HEK293 (cell line): ENCODE results near the gene TTC22.

ENCODE experiments used
- YY1 ChIP-seq: fragments of 450-650 bp; formaldehyde crosslinking; IDR thresholded peaks from 2 replicates; pipeline ENCODE4 v1.5.1; 2018; ENCODE audit warnings: missing biosample characterization, missing genetic modification characterization
- ZBTB17 ChIP-seq: fragments of 450-650 bp; formaldehyde crosslinking; IDR thresholded peaks from 2 replicates; pipeline ENCODE4 v1.5.1; 2016; ENCODE audit warnings: missing biosample characterization, missing genetic modification characterization
- ZFP41 ChIP-seq: fragments of 450-650 bp; formaldehyde crosslinking; IDR thresholded peaks from 2 replicates; pipeline ENCODE4 v1.5.1; 2016; ENCODE audit warnings: missing biosample characterization, missing genetic modification characterization, borderline replicate concordance
- ZNF416 ChIP-seq: fragments of 450-650 bp; formaldehyde crosslinking; IDR thresholded peaks from 2 replicates; pipeline ENCODE4 v1.5.1; 2016; ENCODE audit warnings: missing biosample characterization, missing genetic modification characterization
- TF ChIP-seq, protein P1 (sequence below): fragments of 450-650 bp; formaldehyde crosslinking; IDR thresholded peaks from 2 replicates; pipeline ENCODE4 v1.5.1; 2016; ENCODE audit warnings: missing biosample characterization, missing genetic modification characterization

DNA sequence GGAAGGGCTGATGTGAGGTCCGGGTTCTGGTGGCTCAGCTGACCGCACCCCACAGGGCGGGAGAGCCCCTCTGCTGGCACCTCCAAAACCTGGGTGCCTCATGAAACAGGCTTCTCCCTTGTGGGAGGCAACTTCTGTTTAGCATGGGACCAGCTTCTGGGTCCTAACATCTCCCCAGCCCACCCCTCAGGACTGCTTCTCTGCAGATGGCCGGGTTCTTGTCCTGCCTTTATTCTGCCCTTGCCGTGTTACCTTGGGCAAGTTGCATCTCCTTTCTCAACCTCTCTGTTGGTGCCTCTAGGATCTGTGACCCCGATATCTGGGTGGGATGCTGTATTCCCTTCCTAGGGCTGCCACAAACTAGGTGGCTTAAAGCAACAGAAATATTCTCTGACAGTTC is 15.0 kb upstream of the TTC22 start:
- TF ChIP-seq, protein P1, sequence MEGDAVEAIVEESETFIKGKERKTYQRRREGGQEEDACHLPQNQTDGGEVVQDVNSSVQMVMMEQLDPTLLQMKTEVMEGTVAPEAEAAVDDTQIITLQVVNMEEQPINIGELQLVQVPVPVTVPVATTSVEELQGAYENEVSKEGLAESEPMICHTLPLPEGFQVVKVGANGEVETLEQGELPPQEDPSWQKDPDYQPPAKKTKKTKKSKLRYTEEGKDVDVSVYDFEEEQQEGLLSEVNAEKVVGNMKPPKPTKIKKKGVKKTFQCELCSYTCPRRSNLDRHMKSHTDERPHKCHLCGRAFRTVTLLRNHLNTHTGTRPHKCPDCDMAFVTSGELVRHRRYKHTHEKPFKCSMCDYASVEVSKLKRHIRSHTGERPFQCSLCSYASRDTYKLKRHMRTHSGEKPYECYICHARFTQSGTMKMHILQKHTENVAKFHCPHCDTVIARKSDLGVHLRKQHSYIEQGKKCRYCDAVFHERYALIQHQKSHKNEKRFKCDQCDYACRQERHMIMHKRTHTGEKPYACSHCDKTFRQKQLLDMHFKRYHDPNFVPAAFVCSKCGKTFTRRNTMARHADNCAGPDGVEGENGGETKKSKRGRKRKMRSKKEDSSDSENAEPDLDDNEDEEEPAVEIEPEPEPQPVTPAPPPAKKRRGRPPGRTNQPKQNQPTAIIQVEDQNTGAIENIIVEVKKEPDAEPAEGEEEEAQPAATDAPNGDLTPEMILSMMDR (tag by site-specific recombination): no peak
- no peak for TF ChIP-seq ZFP41
- TF ChIP-seq YY1 (tag by site-specific recombination): no peak
- TF ChIP-seq ZBTB17 (tag by site-specific recombination): no peak
- no peak for TF ChIP-seq ZNF416 (tag by site-specific recombination)
